T-helper 1 cell treated with Interleukin-12 subunit alpha and Interleukin-12 subunit beta and Interleukin-4 antibody, amounts not matched to agents 30 ng/mL and 1 ng/mL, for 36 hours (primary cell): ENCODE measurements around the gene GALNS. TPM values are rescaled to one million over a fixed set of nuclear protein-coding genes. Genes with fewer than 3 reads are reported as not detected.
"Not testable (repeated sequence)": the region's sequence is repeated elsewhere in the genome, so short reads cannot be mapped to it uniquely, and the experiment has no call there.

Experiments used
- intact Hi-C: fragments of 100-400 bp; cut with micrococcal nuclease; formaldehyde crosslinking; loops from one replicate; pipeline ENCODE4 v1.15.1; 2024
- total RNA-seq: library from RNA; stranded (reverse); gene quantifications from 2 replicates; pipeline ENCODE4 v1.2.3, GENCODE V29; 2022

GALNS gene
- total RNA-seq, 1 donor from 2014 or later: 42.0 TPM

DNA sequence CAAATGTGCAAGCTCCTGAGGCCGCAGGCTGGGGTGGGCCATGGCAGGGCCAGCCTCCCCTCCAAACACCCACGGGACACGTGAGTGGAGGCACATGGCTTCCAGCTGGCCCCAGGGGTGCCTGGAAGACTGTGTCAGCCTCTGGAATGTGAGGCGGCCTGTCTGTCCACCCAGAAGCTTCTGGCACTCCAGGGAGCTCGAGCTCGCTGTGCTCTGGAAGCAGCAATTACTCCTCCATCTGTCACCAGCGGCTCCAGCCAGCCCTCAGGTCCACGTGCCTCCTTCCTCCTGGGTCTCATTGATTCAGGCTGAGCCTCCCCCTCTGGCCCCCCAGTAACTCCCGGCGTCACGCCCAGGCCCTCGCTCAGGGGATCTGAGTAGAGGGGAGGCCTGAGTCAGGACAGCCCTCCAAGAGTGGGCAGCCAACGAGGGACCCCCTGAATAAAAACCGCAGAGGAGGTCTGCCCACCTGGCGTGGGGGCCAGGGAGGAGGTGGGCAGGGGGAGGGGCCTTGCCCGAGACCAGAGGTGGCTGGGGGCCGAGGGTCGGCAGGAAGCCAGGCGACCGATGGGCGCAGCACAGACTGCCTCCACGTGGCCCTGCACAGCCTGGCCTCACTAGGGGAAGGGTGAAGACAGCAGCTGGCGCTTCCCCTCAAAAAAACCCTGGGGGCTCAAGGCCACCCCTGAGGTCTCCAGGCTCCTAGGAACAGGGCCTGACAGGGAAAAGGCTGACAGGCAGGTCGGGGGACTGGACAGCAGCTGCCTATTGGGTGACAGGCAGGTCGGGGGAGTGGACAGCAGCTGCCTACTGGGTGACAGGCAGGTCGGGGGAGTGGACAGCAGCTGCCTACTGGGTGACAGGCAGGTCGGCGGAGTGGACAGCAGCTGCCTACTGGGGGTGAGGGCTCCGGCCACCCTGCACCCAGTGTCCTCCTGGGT is 83.6 kb downstream of the GALNS start:
- intact Hi-C loops: no loop called here

DNA sequence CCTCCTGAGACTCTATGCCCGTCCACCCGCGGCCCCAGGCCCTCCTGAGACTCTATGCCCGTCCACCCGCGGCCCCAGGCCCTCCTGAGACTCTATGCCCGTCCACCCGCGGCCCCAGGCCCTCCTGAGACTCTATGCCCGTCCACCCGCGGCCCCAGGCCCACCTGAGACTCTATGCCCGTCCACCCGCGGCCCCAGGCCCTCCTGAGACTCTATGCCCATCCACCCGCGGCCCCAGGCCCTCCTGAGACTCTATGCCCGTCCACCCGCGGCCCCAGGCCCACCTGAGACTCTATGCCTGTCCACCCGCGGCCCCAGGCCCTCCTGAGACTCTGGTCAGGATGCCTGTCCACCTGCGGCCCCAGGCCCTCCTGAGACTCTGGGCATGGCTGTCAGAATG is 85.0 kb downstream of the GALNS start:
- intact Hi-C loops: not testable (repeated sequence)

- intact Hi-C loops: no loop called here
Measured at GRCh38 chr16:88771294-88771772, 85.4 kb downstream of the GALNS start.

DNA sequence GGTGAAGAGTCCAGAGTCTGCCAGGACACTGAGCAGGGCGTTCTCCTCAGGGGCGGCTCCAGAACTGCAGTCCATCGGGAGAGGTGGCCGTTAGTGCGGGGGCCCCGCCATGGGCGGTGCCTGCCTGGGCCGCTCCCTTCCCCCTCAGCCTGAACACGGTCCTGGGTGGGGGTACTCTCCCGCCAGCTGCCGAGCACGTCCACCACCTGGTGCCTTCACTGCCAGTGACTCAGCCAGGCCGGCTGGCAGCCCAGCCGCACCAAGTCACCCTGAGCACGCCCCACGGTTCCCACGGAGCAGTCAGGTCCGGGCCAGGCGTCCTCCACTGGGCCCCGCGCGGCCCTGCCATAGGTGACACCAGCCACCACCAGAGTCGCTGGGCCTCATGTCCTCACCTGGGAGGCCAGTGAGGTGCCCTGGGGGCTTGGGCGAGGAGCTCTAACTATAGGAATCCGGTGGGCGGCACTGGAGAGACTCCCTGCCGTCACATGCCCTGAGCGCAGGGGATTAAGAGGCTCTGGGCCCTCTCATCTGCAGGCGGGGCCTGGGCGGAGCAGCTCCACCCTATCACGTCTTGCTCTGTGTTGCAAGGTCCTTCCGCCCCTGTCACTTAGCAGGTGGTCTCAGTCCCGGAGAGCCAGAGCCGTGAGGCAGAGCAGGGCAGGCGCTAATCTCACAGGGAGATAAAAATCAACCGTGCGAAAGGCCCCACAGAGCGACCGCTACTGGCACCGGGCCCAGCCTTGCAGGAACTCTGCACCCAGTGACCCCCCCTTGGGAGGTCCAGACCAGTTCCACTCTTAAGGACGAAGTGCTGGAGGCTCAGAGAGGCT is 86.1 kb downstream of the GALNS start:
- intact Hi-C loops: no loop called here

- intact Hi-C loops: loop anchor here (1.0 kb wide), 1 partner anchor 25 kb away; no protein-coding TSS in a partner anchor
Measured at GRCh38 chr16:88769617-88770460, 86.9 kb downstream of the GALNS start.

DNA sequence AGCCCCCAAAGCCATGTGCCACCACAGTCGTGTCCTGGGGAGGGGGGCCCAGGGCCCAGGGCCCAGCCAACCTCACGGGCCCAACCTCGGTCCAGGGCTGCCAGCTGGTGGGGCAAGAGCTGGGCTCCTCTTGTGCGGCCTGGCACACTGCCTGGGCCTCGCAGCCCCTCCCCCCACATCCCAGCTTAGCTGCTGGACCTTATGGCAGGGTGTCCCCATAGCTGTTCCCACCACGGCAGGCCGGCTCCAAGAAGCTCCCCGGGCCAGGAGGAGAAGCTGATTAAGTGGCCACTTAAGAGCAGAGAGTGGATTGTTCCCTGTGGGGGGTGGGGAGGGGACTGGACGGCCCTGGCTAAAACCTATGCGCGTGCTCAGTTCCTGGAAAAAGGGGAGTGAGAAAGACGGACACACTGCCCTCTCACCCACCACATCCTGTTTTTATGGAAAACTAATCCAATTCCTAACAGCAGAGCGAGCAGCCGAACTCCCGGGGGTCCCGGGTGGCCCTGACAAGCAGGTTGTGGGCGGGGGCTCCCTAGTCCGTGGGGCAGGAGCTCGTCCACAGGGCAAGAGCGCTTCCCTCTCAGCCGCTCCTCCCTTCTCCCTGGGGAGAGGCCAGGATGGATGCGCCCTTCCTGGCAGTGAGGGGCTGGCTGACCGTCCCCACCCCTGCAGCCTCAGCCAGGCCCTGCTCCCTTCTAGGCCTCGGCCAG is 88.5 kb downstream of the GALNS start:
- intact Hi-C loops: no loop called here

DNA sequence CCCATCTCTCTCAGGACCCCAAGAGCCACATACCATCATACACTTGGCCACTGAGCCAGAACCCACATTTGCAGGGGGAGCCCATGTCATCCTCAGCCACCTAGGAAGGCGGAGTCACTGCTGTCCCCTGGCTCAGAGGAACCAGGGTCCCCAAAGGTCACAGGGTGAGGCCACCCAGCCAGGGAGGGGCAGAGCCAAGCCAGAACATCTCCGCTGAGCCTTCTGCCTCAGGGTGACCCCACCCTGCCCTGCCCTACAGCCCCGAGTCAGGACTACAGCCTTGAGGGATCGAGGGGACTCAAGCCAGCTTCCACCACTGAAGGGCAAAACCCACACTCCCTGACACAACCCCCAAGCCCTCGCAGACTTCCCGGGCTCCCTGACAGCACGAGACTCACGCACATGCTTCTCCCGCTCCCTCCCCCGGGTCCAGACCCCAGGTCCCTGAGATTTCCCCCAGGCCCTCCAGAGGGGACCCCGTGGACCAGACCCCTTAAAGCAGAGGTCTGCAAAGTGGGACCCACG is 89.1 kb downstream of the GALNS start:
- intact Hi-C loops: no loop called here

DNA sequence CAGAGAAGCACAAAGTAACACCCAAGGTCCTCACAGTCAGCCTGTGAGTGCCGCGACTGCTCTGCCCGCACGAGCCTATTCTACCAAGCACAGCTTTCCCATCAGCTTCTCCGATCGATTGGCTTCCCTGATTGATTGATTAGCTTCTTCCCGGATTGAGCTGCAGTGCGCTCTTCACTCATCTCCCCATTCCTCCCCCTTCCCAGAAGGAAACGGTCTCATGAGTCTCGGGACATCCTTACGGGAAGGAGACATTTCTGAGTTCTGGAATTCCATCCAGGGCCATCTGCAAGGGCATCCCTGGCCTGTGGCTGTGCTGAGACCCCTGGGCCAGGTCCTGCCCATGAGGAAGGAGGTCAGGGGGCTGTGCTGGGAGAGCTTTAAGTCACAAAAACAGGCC is 89.8 kb downstream of the GALNS start:
- intact Hi-C loops: no loop called here

DNA sequence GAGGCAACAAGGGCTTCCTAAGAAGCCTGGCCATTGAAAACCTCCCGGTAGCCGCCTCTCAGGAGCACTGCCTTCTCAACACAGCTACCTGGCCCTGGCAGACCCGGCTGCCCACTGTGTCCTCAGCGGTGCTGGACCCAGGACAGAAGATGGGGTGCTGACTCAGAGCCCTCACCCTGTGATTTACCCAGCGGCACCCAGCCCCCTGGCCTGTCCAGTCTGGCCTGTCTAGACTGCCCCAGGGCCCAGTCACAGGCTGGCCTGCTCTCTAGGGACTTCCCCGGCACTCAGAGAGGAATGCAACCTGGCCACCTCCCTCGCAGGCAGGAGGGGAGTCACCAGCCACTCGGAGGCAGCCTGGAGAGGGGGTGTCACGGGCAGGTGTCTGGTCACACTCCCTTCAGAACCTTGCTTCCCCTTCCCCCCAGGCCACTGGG is 91.8 kb downstream of the GALNS start:
- intact Hi-C loops: no loop called here

- intact Hi-C loops: no loop called here
Measured at GRCh38 chr16:88764080-88764479, 92.7 kb downstream of the GALNS start.

Other genes starting within 250 kb of the GALNS start
- not detected in 2 replicates for gene IL17C, start 218.4 kb downstream of the GALNS start, total RNA-seq
- gene CYBA, start 205.9 kb downstream of the GALNS start, total RNA-seq: 554 and 567 TPM in 2 replicates
- gene MVD, start 193.9 kb downstream of the GALNS start, total RNA-seq: 86.1 and 87.5 TPM in 2 replicates
- 11.7 and 12.1 TPM in 2 replicates for gene SNAI3, start 170.4 kb downstream of the GALNS start, total RNA-seq
- 132 and 139 TPM in 2 replicates for gene RNF166, start 150.5 kb downstream of the GALNS start, total RNA-seq
- 33.3 and 34.5 TPM in 2 replicates for gene CTU2, start 150.4 kb downstream of the GALNS start, total RNA-seq
- gene PIEZO1, start 71.7 kb downstream of the GALNS start, total RNA-seq: 230 and 240 TPM in 2 replicates
- 69.6 and 78.9 TPM in 2 replicates for gene CDT1, start 53.2 kb downstream of the GALNS start, total RNA-seq
- 164 TPM in 2 replicates for gene APRT, start 45.0 kb downstream of the GALNS start, total RNA-seq
- 50.0 and 63.3 TPM in 2 replicates for gene TRAPPC2L, start 180 bp upstream of the GALNS start, total RNA-seq
- not detected in 2 replicates for gene PABPN1L, start 9.7 kb upstream of the GALNS start, total RNA-seq
- gene CBFA2T3, start 120.3 kb upstream of the GALNS start, total RNA-seq: 0.51 TPM in 2 replicates
- gene ACSF3, start 236.9 kb upstream of the GALNS start, total RNA-seq: 55.4 and 58.6 TPM in 2 replicates